GOT3 (cell line): ENCODE data around the gene SLC47A2.

Experiments used
- DNase-seq: peaks from one replicate; lab custom pipeline; 2025; ENCODE audit warnings: mixed read lengths; lab: John Stamatoyannopoulos, UW

The SLC47A2 gene

GRCh38 chr17:19664136-19664820 lies 52.1 kb downstream of the SLC47A2 start:
- no peak for DNase-seq

GRCh38 chr17:19663097-19663496 lies 53.3 kb downstream of the SLC47A2 start:
- DNase-seq, result no peak

GRCh38 chr17:19661121-19661520 lies 55.3 kb downstream of the SLC47A2 start:
- DNase-seq, result no peak

- DNase-seq, result no peak
These were observed 56.0 kb downstream of the SLC47A2 start for GRCh38 chr17:19660219-19660870.

GRCh38 chr17:19659366-19660177 lies 56.8 kb downstream of the SLC47A2 start:
- DNase-seq, result no peak

GRCh38 chr17:19656851-19657581 lies 59.4 kb downstream of the SLC47A2 start:
- no peak for DNase-seq

- no peak for DNase-seq
These were observed 60.0 kb downstream of the SLC47A2 start for GRCh38 chr17:19656336-19656735.

- DNase-seq, result no peak
These were observed 61.5 kb downstream of the SLC47A2 start for GRCh38 chr17:19654896-19655295.

GRCh38 chr17:19654342-19654886 lies 62.0 kb downstream of the SLC47A2 start:
- DNase-seq, result no peak

- no peak for DNase-seq
These were observed 63.8 kb downstream of the SLC47A2 start for GRCh38 chr17:19652595-19652994.

- DNase-seq, result no peak
These were observed 64.7 kb downstream of the SLC47A2 start for GRCh38 chr17:19651451-19652238.

GRCh38 chr17:19650826-19651225 lies 65.6 kb downstream of the SLC47A2 start:
- no peak for DNase-seq

- no peak for DNase-seq
These were observed 67.2 kb downstream of the SLC47A2 start for GRCh38 chr17:19649274-19649541.

- DNase-seq, result peak; percentile 84
These were observed 67.7 kb downstream of the SLC47A2 start, which contains the start of gene ALDH3A2 for GRCh38 chr17:19648475-19649273. ALDH3A2 (plus strand) TSS chr17:19648751; CDS start chr17:19648972, 221 bp downstream.

- DNase-seq, result peak; percentile 63
These were observed 68.5 kb downstream of the SLC47A2 start for GRCh38 chr17:19647697-19648474.

GRCh38 chr17:19646788-19647696 lies 69.3 kb downstream of the SLC47A2 start:
- DNase-seq, result no peak

GRCh38 chr17:19645734-19646201 lies 70.6 kb downstream of the SLC47A2 start:
- DNase-seq, result no peak

GRCh38 chr17:19644493-19645210 lies 71.7 kb downstream of the SLC47A2 start:
- DNase-seq, result no peak
